H9 (cell line): Measurements from ENCODE around the gene COL17A1. TPM values are rescaled to one million over a fixed set of nuclear protein-coding genes. Genes with fewer than 3 reads are reported as not detected.

Source experiments
- DNase-seq: peaks from one replicate; pipeline ENCODE4 v3.0.0-alpha.2; 2017
- H2AFZ ChIP-seq: one replicate; pipeline ENCODE4 v1.6.1; 2013; ENCODE audit warnings: mild to moderate bottlenecking, low read length, control low read depth, moderate library complexity
- H2AK5ac ChIP-seq: 2 replicates; pipeline ENCODE4 v1.6.1; 2013; ENCODE audit warnings: low read length, control low read depth, mixed read lengths; ENCODE audit not compliant: insufficient read length
- H2BK120ac ChIP-seq: one replicate; pipeline ENCODE4 v1.6.1; 2013; ENCODE audit warnings: low read depth, mild to moderate bottlenecking, low read length, control low read depth, inconsistent platforms; ENCODE audit not compliant: poor library complexity, severe bottlenecking
- H2BK12ac ChIP-seq: 2 replicates; pipeline ENCODE4 v1.6.1; 2013; ENCODE audit warnings: low read length, control low read depth, mixed read lengths, low read depth; ENCODE audit not compliant: insufficient read length
- H2BK15ac ChIP-seq: 2 replicates; pipeline ENCODE4 v1.6.1; 2013; ENCODE audit warnings: low read depth, low read length, control low read depth
- H2BK20ac ChIP-seq: one replicate; pipeline ENCODE4 v1.6.1; 2013; ENCODE audit warnings: low read depth, mild to moderate bottlenecking, low read length, control low read depth, inconsistent platforms; ENCODE audit not compliant: poor library complexity, severe bottlenecking
- H2BK5ac ChIP-seq: 2 replicates; pipeline ENCODE4 v1.6.1; 2013; ENCODE audit warnings: low read length, control low read depth, mixed read lengths; ENCODE audit not compliant: insufficient read length
- H3K14ac ChIP-seq: 2 replicates; pipeline ENCODE4 v1.6.1; 2013; ENCODE audit warnings: low read length, control low read depth; ENCODE audit not compliant: insufficient read depth
- H3K18ac ChIP-seq: 2 replicates; pipeline ENCODE4 v1.6.1; 2013; ENCODE audit warnings: low read depth, mild to moderate bottlenecking, mixed read lengths, low read length, control low read depth; ENCODE audit not compliant: insufficient read length
- H3K23ac ChIP-seq: 2 replicates; pipeline ENCODE4 v1.6.1; 2013; ENCODE audit warnings: low read length, control low read depth, mixed read lengths, low read depth; ENCODE audit not compliant: insufficient read length
- H3K23me2 ChIP-seq: 2 replicates; pipeline ENCODE4 v1.6.1; 2013; ENCODE audit warnings: low read depth, mild to moderate bottlenecking, mixed read lengths, low read length, control low read depth; ENCODE audit not compliant: insufficient read length, poor library complexity, severe bottlenecking
- H3K27ac ChIP-seq: 2 replicates; pipeline ENCODE4 v1.5.1; 2013; ENCODE audit warnings: low read length, control low read depth, mixed read lengths, low read depth; ENCODE audit not compliant: insufficient read length
- H3K27me3 ChIP-seq: 2 replicates; pipeline ENCODE4 v1.6.1; 2013; ENCODE audit warnings: low read length, control low read depth, inconsistent platforms; ENCODE audit not compliant: insufficient read depth
- H3K4ac ChIP-seq: 2 replicates; pipeline ENCODE4 v1.6.1; 2013; ENCODE audit warnings: low read depth, mild to moderate bottlenecking, control low read depth, inconsistent platforms, low read length, moderate library complexity
- H3K4me1 ChIP-seq: 2 replicates; pipeline ENCODE4 v1.6.1; 2013; ENCODE audit warnings: low read length, control low read depth, inconsistent platforms; ENCODE audit not compliant: insufficient read depth
- H3K4me2 ChIP-seq: 2 replicates; pipeline ENCODE4 v1.6.1; 2013; ENCODE audit warnings: low read length, control low read depth, mixed read lengths; ENCODE audit not compliant: insufficient read length, insufficient read depth
- H3K56ac ChIP-seq: 2 replicates; pipeline ENCODE4 v1.6.1; 2013; ENCODE audit warnings: low read depth, mild to moderate bottlenecking, mixed read lengths, low read length, control low read depth; ENCODE audit not compliant: insufficient read length
- H3K79me1 ChIP-seq: 2 replicates; pipeline ENCODE4 v1.6.1; 2013; ENCODE audit warnings: low read depth, mild to moderate bottlenecking, moderate library complexity, low read length, control low read depth, inconsistent platforms; ENCODE audit not compliant: insufficient read depth, poor library complexity, severe bottlenecking
- H3K79me2 ChIP-seq: 2 replicates; pipeline ENCODE4 v1.6.1; 2013; ENCODE audit warnings: low read length, control low read depth, inconsistent platforms; ENCODE audit not compliant: insufficient read depth
- H3K9ac ChIP-seq: 2 replicates; pipeline ENCODE4 v1.6.1; 2013; ENCODE audit warnings: low read length, control low read depth, mixed read lengths; ENCODE audit not compliant: insufficient read length; ENCODE audit errors: extremely low read depth
- H3K9me3 ChIP-seq: one replicate; pipeline ENCODE4 v1.6.1; 2013; ENCODE audit warnings: low read depth, low read length, inconsistent platforms; ENCODE audit not compliant: control insufficient read depth
- H3T11ph ChIP-seq: one replicate; pipeline ENCODE4 v1.6.1; 2013; ENCODE audit warnings: mild to moderate bottlenecking, low read length, control low read depth, inconsistent platforms
- H4K20me1 ChIP-seq: one replicate; pipeline ENCODE4 v1.6.1; 2013; ENCODE audit not compliant: control insufficient read depth, insufficient read length, insufficient read depth
- H4K5ac ChIP-seq: 2 replicates; pipeline ENCODE4 v1.6.1; 2013; ENCODE audit warnings: low read depth, mild to moderate bottlenecking, mixed read lengths, low read length, control low read depth; ENCODE audit not compliant: insufficient read length
- H4K8ac ChIP-seq: replicated peaks from 2 replicates; pipeline ENCODE4 v1.6.1; 2013; ENCODE audit warnings: low read length, control low read depth, mixed read lengths, low read depth; ENCODE audit not compliant: insufficient read length
- H4K91ac ChIP-seq: 2 replicates; pipeline ENCODE4 v1.6.1; 2013; ENCODE audit warnings: low read depth, mild to moderate bottlenecking, moderate library complexity, mixed read lengths, low read length, control low read depth; ENCODE audit not compliant: insufficient read length
- H3K27ac Mint-ChIP-seq, 3 experiments: 2 replicates in 2 of 3; 3 replicates in 1 of 3; pipeline ENCODE4 v1.8.0; 2020 to 2021; ENCODE audit warnings: mixed read lengths in 3 of 3, mild to moderate bottlenecking in 1 of 3, moderate library complexity in 1 of 3
- H3K27me3 Mint-ChIP-seq: 2 replicates; pipeline ENCODE4 v1.8.0; 2021; ENCODE audit warnings: low read depth, mild to moderate bottlenecking, moderate library complexity, mixed read lengths
- H3K36me3 Mint-ChIP-seq, 3 experiments: 2 replicates in 2 of 3; 3 replicates in 1 of 3; pipeline ENCODE4 v1.8.0; 2020 to 2021; ENCODE audit warnings: low read depth in 3 of 3, mixed read lengths in 3 of 3; ENCODE audit not compliant: insufficient read depth in 1 of 3
- H3K4me1 Mint-ChIP-seq, 2 experiments: 2 replicates each; pipeline ENCODE4 v1.8.0; 2020; ENCODE audit warnings: mixed read lengths in 2 of 2
- H3K4me3 Mint-ChIP-seq, 2 experiments: 2 replicates in 1 of 2; 3 replicates in 1 of 2; pipeline ENCODE4 v1.8.0; 2020 to 2021; ENCODE audit warnings: mild to moderate bottlenecking in 2 of 2, mixed read lengths in 2 of 2, moderate library complexity in 1 of 2
- H3K9me3 Mint-ChIP-seq, 2 experiments: 2 replicates in 1 of 2; 3 replicates in 1 of 2; pipeline ENCODE4 v1.8.0; 2020; ENCODE audit warnings: mild to moderate bottlenecking in 2 of 2, mixed read lengths in 2 of 2, moderate library complexity in 1 of 2
- CTCF ChIP-seq: fragments of 200-600 bp; sonication (generic); conservative IDR thresholded peaks from 3 replicates; pipeline ENCODE4 v1.8.0; 2021; ENCODE audit warnings: antibody characterized with exemption, mild to moderate bottlenecking
- WGBS: extraction: QIAGEN DNeasy Blood & Tissue Kit; methylation state at CpG from one replicate; pipeline ENCODE4 v1.1.7; 2013; ENCODE audit warnings: missing lambda C conversion rate, low lambda C conversion rate, mixed read lengths; ENCODE audit not compliant: insufficient read length; ENCODE audit errors: extremely low coverage; 5-methylcytosine and 5-hydroxymethylcytosine counted together
- total RNA-seq: library from RNA; stranded (reverse); gene quantifications from 2 replicates; pipeline ENCODE4 v1.2.1, GENCODE V29; 2021

The COL17A1 gene
- total RNA-seq, 1 experiment from 2014 or later = 1.9 TPM

GRCh38 chr10:104052431-104052830, 33.2 kb downstream of the COL17A1 start:
- H4K91ac ChIP-seq = no peak overlapping the region
- no peak overlapping the region for H2AK5ac ChIP-seq
- no peaks in the 10 kb centered on the region for H3K9me3 ChIP-seq
- Mint-ChIP-seq H3K36me3 (no peaks in the 10 kb centered on the region), H3K4me3 (no peak overlapping the region), H3K9me3 (no peaks in the 10 kb centered on the region), H3K4me1 (peaks cover 11 to 12% of the 10 kb centered on the region in 2 experiments), H3K27me3 (peaks cover 1% of the 10 kb centered on the region), H3K27ac (no peak overlapping the region)
- H4K8ac ChIP-seq = no peak overlapping the region
- no peak overlapping the region for H4K5ac ChIP-seq
- no peak overlapping the region for H3K18ac ChIP-seq
- H3K56ac ChIP-seq = no peak overlapping the region
- H3K4ac ChIP-seq = no peak overlapping the region
- H3K79me2 ChIP-seq = no peaks in the 10 kb centered on the region
- TF ChIP-seq CTCF = no peak
- no peak overlapping the region for H3K4me2 ChIP-seq
- no peak overlapping the region for H2AFZ ChIP-seq
- H3K23me2 ChIP-seq = no peaks in the 10 kb centered on the region
- no peaks in the 10 kb centered on the region; the same call in 1 of the 2 replicates for H3K27me3 ChIP-seq
- H2BK12ac ChIP-seq = no peak overlapping the region
- H3K79me1 ChIP-seq = no peaks in the 10 kb centered on the region
- no peak overlapping the region for H2BK5ac ChIP-seq
- H3K4me1 ChIP-seq = 0 out of 2 replicates have a peak, but pooled peaks cover under 1% of the 10 kb centered on the region
- no peak overlapping the region for H2BK15ac ChIP-seq
- no peak overlapping the region for H3K23ac ChIP-seq
- H3K27ac ChIP-seq = no peak overlapping the region
- DNase-seq = no peak
- H3K14ac ChIP-seq = no peak overlapping the region; the same call in 1 of the 2 replicates
- no peaks in the 10 kb centered on the region for H4K20me1 ChIP-seq
- H2BK120ac ChIP-seq = no peak overlapping the region
- H3K9ac ChIP-seq = no peak overlapping the region
- WGBS = no CpG with 5 or more reads among the region's 2 CpGs
- no peak overlapping the region for H3T11ph ChIP-seq
- H2BK20ac ChIP-seq = no peak overlapping the region
